Suppressor macrophage treated with lipopolysaccharide for 1 hour (primary cell): Measurements from ENCODE around the gene GPS1.

Experiments used
- DNase-seq, 3 donors: peaks; one replicate each; pipeline ENCODE4 v3.0.0-alpha.2; 2020 to 2022

The GPS1 gene

DNA sequence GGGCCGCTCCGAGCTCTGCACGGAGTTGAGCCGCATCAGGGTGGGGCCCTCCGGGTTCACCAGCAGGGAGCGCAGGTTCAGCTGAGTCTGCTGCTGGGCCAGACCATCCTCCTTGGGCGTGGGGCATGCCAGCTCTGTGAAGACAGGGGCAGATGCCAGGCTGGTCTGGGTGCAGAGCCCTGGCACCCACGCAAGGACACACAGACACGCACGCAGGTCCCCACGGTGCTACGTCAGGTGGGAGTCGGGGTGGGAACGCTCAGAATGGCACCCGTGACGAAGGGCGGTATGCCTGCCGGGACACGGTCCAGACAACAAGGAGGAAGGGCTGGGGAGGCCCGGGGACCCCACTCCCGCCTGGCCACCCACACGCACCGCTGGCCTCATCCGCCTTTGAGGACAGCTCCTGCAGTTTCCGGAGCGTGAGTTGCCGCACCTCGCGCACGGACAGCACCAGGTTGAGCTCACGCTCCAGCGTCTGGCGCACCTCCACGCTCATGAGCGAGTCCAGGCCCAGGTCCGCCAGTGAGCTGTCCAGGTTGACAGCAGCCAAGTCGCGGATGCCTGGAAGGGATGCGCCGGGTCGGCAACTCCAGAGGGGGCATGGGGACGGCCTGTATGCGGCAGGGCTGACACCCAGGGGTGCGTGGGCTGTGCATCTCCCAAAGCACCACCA, 29.2 kb downstream of the GPS1 start:
- no peak for DNase-seq

DNA sequence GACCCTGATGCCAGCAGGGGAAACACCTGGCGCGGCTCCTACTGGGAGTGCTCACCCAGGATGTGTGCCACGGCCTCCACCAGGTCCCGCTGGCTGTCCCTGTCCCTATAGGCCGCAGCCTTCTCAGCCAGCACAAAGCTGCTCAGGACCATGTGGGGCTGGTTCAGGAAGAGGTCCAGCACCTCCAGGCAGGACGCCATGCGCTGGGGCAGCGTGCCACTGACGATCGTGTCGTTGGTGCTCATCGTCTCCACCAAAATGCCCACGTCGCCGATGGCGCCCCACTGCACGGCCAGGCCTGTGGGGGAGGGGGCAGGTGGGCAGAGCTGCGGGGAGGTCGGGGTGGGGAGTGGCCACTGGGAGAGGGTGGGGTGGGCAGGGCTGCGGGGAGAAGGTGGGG, 29.8 kb downstream of the GPS1 start:
- DNase-seq, result no peak

DNA sequence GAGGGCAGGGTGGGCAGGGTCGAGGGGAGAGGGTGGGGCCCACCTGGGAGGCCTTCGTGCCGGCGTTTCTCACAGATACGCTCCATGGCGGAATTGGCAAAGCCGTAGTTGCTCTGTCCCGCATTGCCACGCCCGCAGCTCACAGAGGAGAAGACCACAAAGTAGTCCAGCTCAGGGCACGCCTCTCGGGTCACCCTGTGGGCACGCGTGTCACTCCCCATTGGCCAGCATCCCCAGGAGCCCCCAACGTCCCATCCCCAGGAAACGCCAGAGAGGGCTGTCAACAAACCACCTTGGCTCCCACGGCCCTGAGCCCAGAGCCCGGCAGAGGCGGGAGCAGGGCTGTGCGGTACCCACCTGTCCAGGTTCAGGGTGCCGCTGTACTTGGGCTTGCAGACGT, 30.3 kb downstream of the GPS1 start:
- no peak for DNase-seq

DNA sequence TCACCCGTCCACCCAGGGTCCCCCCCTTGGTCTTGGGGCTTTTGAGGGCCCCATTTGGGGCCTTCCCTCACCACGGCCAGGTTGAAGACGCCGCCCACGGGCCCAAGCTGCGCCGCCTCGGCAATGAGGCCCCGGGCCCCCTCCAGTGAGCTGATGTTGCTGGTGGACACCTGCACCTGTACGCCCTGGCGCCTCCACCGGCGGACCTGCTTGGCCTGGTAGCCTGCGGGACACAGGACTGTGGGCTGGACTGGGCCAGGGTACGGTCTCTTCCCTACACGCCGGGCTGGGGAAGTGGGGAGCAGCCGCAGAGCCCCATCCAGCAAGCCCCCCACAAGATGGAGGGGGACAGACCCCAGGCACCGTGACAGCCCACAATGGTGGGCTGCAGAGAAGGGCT, 30.8 kb downstream of the GPS1 start:
- DNase-seq, result no peak

- no peak for DNase-seq
Measured at GRCh38 chr17:82083009-82083408, 31.3 kb downstream of the GPS1 start.

DNA sequence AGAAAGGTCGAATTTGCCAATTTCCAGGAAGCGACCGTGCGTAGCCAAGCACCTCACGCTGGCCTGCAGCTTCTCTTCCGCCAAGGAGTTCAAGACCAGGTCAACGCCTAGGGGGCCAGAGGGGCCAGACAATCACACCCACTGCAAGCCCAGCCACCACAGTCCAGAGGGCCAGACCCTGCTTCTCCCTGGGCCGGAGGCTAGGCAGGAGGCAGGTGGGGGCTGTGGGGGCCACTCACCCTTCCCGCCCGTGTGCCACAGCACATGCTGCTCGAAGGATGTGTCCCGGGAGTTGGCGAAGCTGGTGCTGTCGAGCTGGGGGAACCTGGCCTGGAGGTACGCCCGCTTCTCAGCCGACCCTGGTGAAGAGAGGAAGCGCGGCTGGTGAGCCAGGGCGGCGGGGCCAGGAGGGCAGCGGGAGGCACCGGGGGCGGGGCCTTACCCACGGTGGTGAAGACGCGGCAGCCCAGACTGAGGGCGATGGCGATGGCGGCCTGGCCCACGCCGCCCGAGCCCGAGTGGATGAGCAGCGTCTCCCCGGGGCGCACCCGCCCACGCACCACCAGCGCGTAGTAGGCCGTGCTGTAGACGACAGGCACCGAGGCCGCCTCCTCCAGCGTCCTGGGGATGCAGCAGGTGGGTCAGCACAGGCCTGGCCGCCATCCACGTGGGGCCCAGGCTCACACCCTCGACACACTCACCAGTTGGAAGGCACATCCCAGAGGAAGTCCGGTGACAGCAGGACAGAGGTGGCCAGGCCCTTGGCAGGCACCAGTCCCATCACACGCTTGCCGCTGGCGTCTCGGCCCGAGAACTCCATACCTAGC, 32.0 kb downstream of the GPS1 start:
- no peak for DNase-seq

GRCh38 chr17:82084373-82085030, 32.8 kb downstream of the GPS1 start:
- no peak for DNase-seq

- DNase-seq, result no peak
Measured at GRCh38 chr17:82085031-82085861, 33.5 kb downstream of the GPS1 start.

GRCh38 chr17:82085931-82086764, 34.5 kb downstream of the GPS1 start:
- no peak for DNase-seq

GRCh38 chr17:82086941-82087906, 35.5 kb downstream of the GPS1 start:
- DNase-seq, result no peak

GRCh38 chr17:82087961-82088837, 36.5 kb downstream of the GPS1 start:
- DNase-seq, result no peak

DNA sequence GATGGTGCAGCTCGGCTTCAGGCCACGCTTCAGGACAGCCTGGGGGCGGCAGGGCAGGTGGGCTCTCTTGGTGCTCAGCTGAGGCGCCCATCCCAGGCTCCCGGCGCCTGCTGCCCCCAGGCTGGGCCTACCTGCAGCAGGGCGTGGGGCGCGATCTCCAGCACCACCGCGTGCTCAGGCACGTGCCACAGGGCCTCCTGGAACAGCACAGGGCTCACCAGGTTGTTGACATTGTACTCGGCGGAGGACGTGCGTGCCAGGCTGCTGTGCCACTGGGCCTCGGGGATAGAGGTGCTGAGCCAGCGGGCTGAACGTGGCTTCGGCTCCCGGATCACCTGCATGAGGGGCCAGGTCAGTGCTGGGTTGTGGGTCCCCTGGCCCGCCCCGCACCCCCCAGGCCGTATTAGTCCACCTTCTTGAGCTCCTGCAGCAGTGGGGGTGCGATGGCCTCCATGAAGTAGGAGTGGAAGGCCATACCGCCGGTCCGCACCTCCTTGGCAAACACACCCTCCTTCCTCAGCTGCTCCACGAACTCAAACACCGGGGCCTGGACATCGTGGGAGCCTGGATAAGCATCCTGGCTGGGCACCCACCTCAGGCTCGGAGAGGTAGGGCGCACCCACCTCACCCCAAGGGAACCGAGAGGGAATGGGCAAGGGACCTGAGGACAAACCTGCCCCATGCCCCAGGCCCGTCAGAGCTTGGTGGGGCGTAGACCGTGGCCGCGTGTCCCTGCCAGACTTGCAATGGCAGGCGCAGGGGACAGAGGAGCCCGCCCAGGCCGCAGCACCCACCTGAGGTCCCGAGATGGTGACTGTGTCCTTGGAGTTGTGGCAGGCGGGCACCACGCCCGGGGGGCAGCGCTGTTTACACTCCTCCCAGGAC, 37.4 kb downstream of the GPS1 start:
- DNase-seq, result no peak

DNA sequence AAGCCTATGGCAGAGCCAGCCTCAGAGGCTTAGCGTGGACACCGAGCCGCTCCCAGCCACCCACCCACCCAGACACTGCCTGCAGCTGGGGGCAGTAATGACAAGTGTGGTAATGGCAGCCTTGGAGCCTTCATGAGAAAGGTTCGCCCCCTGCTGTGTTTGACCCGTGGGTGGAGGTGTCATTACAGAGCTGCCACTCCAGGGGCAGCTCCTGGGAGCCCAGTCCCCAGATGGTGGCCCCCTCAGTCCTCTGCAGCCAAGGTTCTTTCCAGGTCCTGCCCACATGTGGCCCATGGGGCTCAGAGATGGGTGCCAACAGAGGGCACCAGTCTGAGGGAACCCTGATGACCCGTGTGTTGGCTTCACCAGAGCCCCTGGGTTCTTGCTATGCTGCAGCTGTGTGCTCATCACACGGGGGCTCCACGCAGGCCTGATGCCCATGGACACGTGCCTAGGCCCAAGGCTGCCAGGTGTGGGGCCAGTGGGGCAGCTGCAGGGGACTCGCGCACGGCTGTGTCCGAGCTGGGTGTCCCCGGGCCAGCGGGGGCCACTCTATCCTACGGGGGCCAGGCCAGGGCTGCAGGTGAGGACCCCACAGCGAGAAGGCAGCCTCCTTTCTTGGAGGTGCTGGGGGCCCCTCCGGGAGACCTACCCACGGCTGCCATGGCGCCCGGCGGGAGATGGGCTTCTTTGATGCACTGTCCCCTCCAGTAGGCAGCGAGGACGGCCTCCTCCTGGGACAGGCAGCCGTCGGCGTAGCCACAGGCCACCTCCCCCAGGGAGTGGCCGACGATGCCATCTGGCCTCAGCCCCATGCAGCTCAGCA, 38.2 kb downstream of the GPS1 start:
- no peak for DNase-seq

DNA sequence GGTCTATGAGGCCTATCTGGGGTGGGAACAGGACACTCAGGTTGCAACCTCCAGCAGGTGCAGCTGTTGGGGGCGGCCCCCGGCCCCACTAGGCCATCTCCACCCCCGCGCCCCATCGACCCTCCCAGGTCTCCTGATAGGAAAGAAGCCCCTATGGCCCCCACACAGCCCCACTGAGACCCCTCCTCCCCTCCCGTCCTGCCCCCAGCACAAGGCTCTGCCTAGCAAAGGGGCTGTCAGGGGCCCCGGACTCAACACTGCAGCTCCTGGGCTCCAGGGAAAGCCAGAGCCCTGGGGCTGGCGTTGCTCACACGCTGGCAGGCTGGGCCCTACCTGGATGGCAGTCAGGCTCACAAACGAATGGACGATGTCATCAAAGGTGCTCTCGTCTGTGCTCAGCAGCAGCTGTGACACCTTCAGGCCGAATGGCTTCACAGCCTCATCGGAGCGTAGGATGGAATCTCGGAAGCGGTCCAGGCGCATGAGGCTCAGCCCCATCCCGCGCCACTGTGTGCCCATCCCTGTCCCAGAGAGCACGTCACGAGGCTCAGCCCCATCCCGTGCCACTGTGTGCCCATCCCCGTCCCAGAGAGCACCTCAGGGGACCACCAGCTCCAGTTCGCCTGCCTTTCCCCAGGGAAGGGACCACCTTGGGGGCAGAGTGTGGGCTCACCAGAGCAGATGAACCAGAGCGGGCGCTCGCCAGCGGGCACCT, 39.0 kb downstream of the GPS1 start:
- no peak for DNase-seq

GRCh38 chr17:82091264-82092066, 39.8 kb downstream of the GPS1 start:
- no peak for DNase-seq

DNA sequence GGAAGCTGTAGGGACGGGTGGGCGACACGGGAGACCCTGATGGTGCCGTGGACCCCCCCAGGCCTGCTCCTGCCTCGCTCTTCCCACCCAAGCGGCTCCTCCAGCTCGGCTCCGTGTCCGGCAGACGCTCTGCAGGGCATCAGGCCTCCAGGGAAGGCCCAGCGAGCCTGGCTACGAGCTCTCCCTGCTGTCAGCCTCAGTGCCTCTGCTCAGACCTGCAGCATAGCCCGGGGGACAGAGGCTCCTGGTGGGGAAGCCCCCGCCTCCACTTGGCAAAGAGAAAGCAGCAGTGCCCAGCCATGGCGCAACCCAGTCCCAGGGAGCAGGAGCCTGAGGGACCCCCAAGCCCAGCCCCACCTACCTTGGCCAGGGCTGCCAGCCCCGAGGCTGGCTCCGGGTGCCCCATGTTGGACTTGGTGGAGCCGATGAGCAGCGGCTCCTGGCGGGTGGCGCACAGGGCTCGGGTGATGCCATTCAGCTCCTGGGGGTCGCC, 40.4 kb downstream of the GPS1 start:
- no peak for DNase-seq
